H9 (cell line): Measurements from ENCODE around the gene RAB24. TPM values are rescaled to one million over a fixed set of nuclear protein-coding genes. Genes with fewer than 3 reads are reported as not detected.

Experiments used
- DNase-seq: peaks from one replicate; pipeline ENCODE4 v3.0.0-alpha.2; 2017
- H2AFZ ChIP-seq: one replicate; pipeline ENCODE4 v1.6.1; 2013; ENCODE audit warnings: mild to moderate bottlenecking, low read length, control low read depth, moderate library complexity
- H2AK5ac ChIP-seq: 2 replicates; pipeline ENCODE4 v1.6.1; 2013; ENCODE audit warnings: low read length, control low read depth, mixed read lengths; ENCODE audit not compliant: insufficient read length
- H2BK120ac ChIP-seq: one replicate; pipeline ENCODE4 v1.6.1; 2013; ENCODE audit warnings: low read depth, mild to moderate bottlenecking, low read length, control low read depth, inconsistent platforms; ENCODE audit not compliant: poor library complexity, severe bottlenecking
- H2BK12ac ChIP-seq: 2 replicates; pipeline ENCODE4 v1.6.1; 2013; ENCODE audit warnings: low read length, control low read depth, mixed read lengths, low read depth; ENCODE audit not compliant: insufficient read length
- H2BK15ac ChIP-seq: 2 replicates; pipeline ENCODE4 v1.6.1; 2013; ENCODE audit warnings: low read depth, low read length, control low read depth
- H2BK20ac ChIP-seq: one replicate; pipeline ENCODE4 v1.6.1; 2013; ENCODE audit warnings: low read depth, mild to moderate bottlenecking, low read length, control low read depth, inconsistent platforms; ENCODE audit not compliant: poor library complexity, severe bottlenecking
- H2BK5ac ChIP-seq: 2 replicates; pipeline ENCODE4 v1.6.1; 2013; ENCODE audit warnings: low read length, control low read depth, mixed read lengths; ENCODE audit not compliant: insufficient read length
- H3K14ac ChIP-seq: 2 replicates; pipeline ENCODE4 v1.6.1; 2013; ENCODE audit warnings: low read length, control low read depth; ENCODE audit not compliant: insufficient read depth
- H3K18ac ChIP-seq: 2 replicates; pipeline ENCODE4 v1.6.1; 2013; ENCODE audit warnings: low read depth, mild to moderate bottlenecking, mixed read lengths, low read length, control low read depth; ENCODE audit not compliant: insufficient read length
- H3K23ac ChIP-seq: 2 replicates; pipeline ENCODE4 v1.6.1; 2013; ENCODE audit warnings: low read length, control low read depth, mixed read lengths, low read depth; ENCODE audit not compliant: insufficient read length
- H3K23me2 ChIP-seq: 2 replicates; pipeline ENCODE4 v1.6.1; 2013; ENCODE audit warnings: low read depth, mild to moderate bottlenecking, mixed read lengths, low read length, control low read depth; ENCODE audit not compliant: insufficient read length, poor library complexity, severe bottlenecking
- H3K27ac ChIP-seq: 2 replicates; pipeline ENCODE4 v1.5.1; 2013; ENCODE audit warnings: low read length, control low read depth, mixed read lengths, low read depth; ENCODE audit not compliant: insufficient read length
- H3K27me3 ChIP-seq: 2 replicates; pipeline ENCODE4 v1.6.1; 2013; ENCODE audit warnings: low read length, control low read depth, inconsistent platforms; ENCODE audit not compliant: insufficient read depth
- H3K4ac ChIP-seq: 2 replicates; pipeline ENCODE4 v1.6.1; 2013; ENCODE audit warnings: low read depth, mild to moderate bottlenecking, control low read depth, inconsistent platforms, low read length, moderate library complexity
- H3K4me1 ChIP-seq: 2 replicates; pipeline ENCODE4 v1.6.1; 2013; ENCODE audit warnings: low read length, control low read depth, inconsistent platforms; ENCODE audit not compliant: insufficient read depth
- H3K4me2 ChIP-seq: 2 replicates; pipeline ENCODE4 v1.6.1; 2013; ENCODE audit warnings: low read length, control low read depth, mixed read lengths; ENCODE audit not compliant: insufficient read length, insufficient read depth
- H3K56ac ChIP-seq: 2 replicates; pipeline ENCODE4 v1.6.1; 2013; ENCODE audit warnings: low read depth, mild to moderate bottlenecking, mixed read lengths, low read length, control low read depth; ENCODE audit not compliant: insufficient read length
- H3K79me1 ChIP-seq: 2 replicates; pipeline ENCODE4 v1.6.1; 2013; ENCODE audit warnings: low read depth, mild to moderate bottlenecking, moderate library complexity, low read length, control low read depth, inconsistent platforms; ENCODE audit not compliant: insufficient read depth, poor library complexity, severe bottlenecking
- H3K79me2 ChIP-seq: 2 replicates; pipeline ENCODE4 v1.6.1; 2013; ENCODE audit warnings: low read length, control low read depth, inconsistent platforms; ENCODE audit not compliant: insufficient read depth
- H3K9ac ChIP-seq: 2 replicates; pipeline ENCODE4 v1.6.1; 2013; ENCODE audit warnings: low read length, control low read depth, mixed read lengths; ENCODE audit not compliant: insufficient read length; ENCODE audit errors: extremely low read depth
- H3K9me3 ChIP-seq: one replicate; pipeline ENCODE4 v1.6.1; 2013; ENCODE audit warnings: low read depth, low read length, inconsistent platforms; ENCODE audit not compliant: control insufficient read depth
- H3T11ph ChIP-seq: one replicate; pipeline ENCODE4 v1.6.1; 2013; ENCODE audit warnings: mild to moderate bottlenecking, low read length, control low read depth, inconsistent platforms
- H4K20me1 ChIP-seq: one replicate; pipeline ENCODE4 v1.6.1; 2013; ENCODE audit not compliant: control insufficient read depth, insufficient read length, insufficient read depth
- H4K5ac ChIP-seq: 2 replicates; pipeline ENCODE4 v1.6.1; 2013; ENCODE audit warnings: low read depth, mild to moderate bottlenecking, mixed read lengths, low read length, control low read depth; ENCODE audit not compliant: insufficient read length
- H4K8ac ChIP-seq: replicated peaks from 2 replicates; pipeline ENCODE4 v1.6.1; 2013; ENCODE audit warnings: low read length, control low read depth, mixed read lengths, low read depth; ENCODE audit not compliant: insufficient read length
- H4K91ac ChIP-seq: 2 replicates; pipeline ENCODE4 v1.6.1; 2013; ENCODE audit warnings: low read depth, mild to moderate bottlenecking, moderate library complexity, mixed read lengths, low read length, control low read depth; ENCODE audit not compliant: insufficient read length
- H3K27ac Mint-ChIP-seq, 3 experiments: 2 replicates in 2 of 3; 3 replicates in 1 of 3; pipeline ENCODE4 v1.8.0; 2020 to 2021; ENCODE audit warnings: mixed read lengths in 3 of 3, mild to moderate bottlenecking in 1 of 3, moderate library complexity in 1 of 3
- H3K27me3 Mint-ChIP-seq: 2 replicates; pipeline ENCODE4 v1.8.0; 2021; ENCODE audit warnings: low read depth, mild to moderate bottlenecking, moderate library complexity, mixed read lengths
- H3K36me3 Mint-ChIP-seq, 3 experiments: 2 replicates in 2 of 3; 3 replicates in 1 of 3; pipeline ENCODE4 v1.8.0; 2020 to 2021; ENCODE audit warnings: low read depth in 3 of 3, mixed read lengths in 3 of 3; ENCODE audit not compliant: insufficient read depth in 1 of 3
- H3K4me1 Mint-ChIP-seq, 2 experiments: 2 replicates each; pipeline ENCODE4 v1.8.0; 2020; ENCODE audit warnings: mixed read lengths in 2 of 2
- H3K4me3 Mint-ChIP-seq, 2 experiments: 2 replicates in 1 of 2; 3 replicates in 1 of 2; pipeline ENCODE4 v1.8.0; 2020 to 2021; ENCODE audit warnings: mild to moderate bottlenecking in 2 of 2, mixed read lengths in 2 of 2, moderate library complexity in 1 of 2
- H3K9me3 Mint-ChIP-seq, 2 experiments: 2 replicates in 1 of 2; 3 replicates in 1 of 2; pipeline ENCODE4 v1.8.0; 2020; ENCODE audit warnings: mild to moderate bottlenecking in 2 of 2, mixed read lengths in 2 of 2, moderate library complexity in 1 of 2
- WGBS: extraction: QIAGEN DNeasy Blood & Tissue Kit; methylation state at CpG from one replicate; pipeline ENCODE4 v1.1.7; 2013; ENCODE audit warnings: missing lambda C conversion rate, low lambda C conversion rate, mixed read lengths; ENCODE audit not compliant: insufficient read length; ENCODE audit errors: extremely low coverage; 5-methylcytosine and 5-hydroxymethylcytosine counted together
- total RNA-seq: library from RNA; stranded (reverse); gene quantifications from 2 replicates; pipeline ENCODE4 v1.2.1, GENCODE V29; 2021
- TF ChIP-seq, protein P1 (sequence below): fragments of 200-600 bp; sonication (generic); conservative IDR thresholded peaks from 3 replicates; pipeline ENCODE4 v1.8.0; 2021; ENCODE audit warnings: antibody characterized with exemption, mild to moderate bottlenecking

The RAB24 gene
- total RNA-seq, 1 experiment from 2014 or later: 17.6 TPM

- H4K91ac ChIP-seq: no peak overlapping the region
Measured at GRCh38 chr5:177320879-177321278, 17.4 kb upstream of the RAB24 start.

More at GRCh38 chr5:177320879-177321278, 17.4 kb upstream of the RAB24 start:
- TF ChIP-seq, protein P1, sequence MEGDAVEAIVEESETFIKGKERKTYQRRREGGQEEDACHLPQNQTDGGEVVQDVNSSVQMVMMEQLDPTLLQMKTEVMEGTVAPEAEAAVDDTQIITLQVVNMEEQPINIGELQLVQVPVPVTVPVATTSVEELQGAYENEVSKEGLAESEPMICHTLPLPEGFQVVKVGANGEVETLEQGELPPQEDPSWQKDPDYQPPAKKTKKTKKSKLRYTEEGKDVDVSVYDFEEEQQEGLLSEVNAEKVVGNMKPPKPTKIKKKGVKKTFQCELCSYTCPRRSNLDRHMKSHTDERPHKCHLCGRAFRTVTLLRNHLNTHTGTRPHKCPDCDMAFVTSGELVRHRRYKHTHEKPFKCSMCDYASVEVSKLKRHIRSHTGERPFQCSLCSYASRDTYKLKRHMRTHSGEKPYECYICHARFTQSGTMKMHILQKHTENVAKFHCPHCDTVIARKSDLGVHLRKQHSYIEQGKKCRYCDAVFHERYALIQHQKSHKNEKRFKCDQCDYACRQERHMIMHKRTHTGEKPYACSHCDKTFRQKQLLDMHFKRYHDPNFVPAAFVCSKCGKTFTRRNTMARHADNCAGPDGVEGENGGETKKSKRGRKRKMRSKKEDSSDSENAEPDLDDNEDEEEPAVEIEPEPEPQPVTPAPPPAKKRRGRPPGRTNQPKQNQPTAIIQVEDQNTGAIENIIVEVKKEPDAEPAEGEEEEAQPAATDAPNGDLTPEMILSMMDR: no peak
- H2BK12ac ChIP-seq: no peak overlapping the region
- H3K23ac ChIP-seq: no peak overlapping the region
- DNase-seq: no peak
- no peak overlapping the region for H2BK120ac ChIP-seq
- no peak overlapping the region for H4K5ac ChIP-seq
- no peaks in the 10 kb centered on the region for H3K9me3 ChIP-seq
- no peaks in the 10 kb centered on the region for H3K79me2 ChIP-seq
- no peaks in the 10 kb centered on the region for H3K23me2 ChIP-seq
- no peaks in the 10 kb centered on the region for H3K79me1 ChIP-seq
- H3K18ac ChIP-seq: no peak overlapping the region
- Mint-ChIP-seq H3K9me3 (no peaks in the 10 kb centered on the region; a peak in 1 of 5 replicates), H3K27me3 (no peaks in the 10 kb centered on the region), H3K36me3 (peaks cover 8 to 13% (median 8%) of the 10 kb centered on the region in 3 experiments; a peak in 6 of 7 replicates), H3K4me1 (peaks cover 18 to 19% of the 10 kb centered on the region in 2 experiments), H3K27ac (no peak overlapping the region), H3K4me3 (no peak overlapping the region)
- H3K14ac ChIP-seq: no peak overlapping the region
- no peak overlapping the region for H3T11ph ChIP-seq
- no peak overlapping the region for H2AFZ ChIP-seq
- H2BK5ac ChIP-seq: no peak overlapping the region
- H2AK5ac ChIP-seq: no peak overlapping the region
- no peak overlapping the region for H3K56ac ChIP-seq
- H3K4me2 ChIP-seq: no peak overlapping the region
- no peaks in the 10 kb centered on the region for H3K27me3 ChIP-seq
- no peak overlapping the region for H3K27ac ChIP-seq
- WGBS: no CpG with 5 or more reads among the region's 7 CpGs
- no peak overlapping the region for H2BK15ac ChIP-seq
- peaks cover 7% of the 10 kb centered on the region; the same call in 1 of the 2 replicates for H3K4me1 ChIP-seq
- H2BK20ac ChIP-seq: no peak overlapping the region
- no peaks in the 10 kb centered on the region for H4K20me1 ChIP-seq
- no peak overlapping the region for H4K8ac ChIP-seq
- H3K4ac ChIP-seq: no peak overlapping the region
- H3K9ac ChIP-seq: no peak overlapping the region
